H9 (cell line): ENCODE data around the gene CELA2A. TPM values are rescaled to one million over a fixed set of nuclear protein-coding genes. Genes with fewer than 3 reads are reported as not detected.
A peak's percentile ranks its signal among the peaks of the same experiment; 100 is the strongest.

ENCODE experiments used
- DNase-seq: peaks from one replicate; pipeline ENCODE4 v3.0.0-alpha.2; 2017
- H2AFZ ChIP-seq: one replicate; pipeline ENCODE4 v1.6.1; 2013; ENCODE audit warnings: mild to moderate bottlenecking, low read length, control low read depth, moderate library complexity
- H2AK5ac ChIP-seq: 2 replicates; pipeline ENCODE4 v1.6.1; 2013; ENCODE audit warnings: low read length, control low read depth, mixed read lengths; ENCODE audit not compliant: insufficient read length
- H2BK120ac ChIP-seq: one replicate; pipeline ENCODE4 v1.6.1; 2013; ENCODE audit warnings: low read depth, mild to moderate bottlenecking, low read length, control low read depth, inconsistent platforms; ENCODE audit not compliant: poor library complexity, severe bottlenecking
- H2BK12ac ChIP-seq: 2 replicates; pipeline ENCODE4 v1.6.1; 2013; ENCODE audit warnings: low read length, control low read depth, mixed read lengths, low read depth; ENCODE audit not compliant: insufficient read length
- H2BK15ac ChIP-seq: 2 replicates; pipeline ENCODE4 v1.6.1; 2013; ENCODE audit warnings: low read depth, low read length, control low read depth
- H2BK20ac ChIP-seq: one replicate; pipeline ENCODE4 v1.6.1; 2013; ENCODE audit warnings: low read depth, mild to moderate bottlenecking, low read length, control low read depth, inconsistent platforms; ENCODE audit not compliant: poor library complexity, severe bottlenecking
- H2BK5ac ChIP-seq: 2 replicates; pipeline ENCODE4 v1.6.1; 2013; ENCODE audit warnings: low read length, control low read depth, mixed read lengths; ENCODE audit not compliant: insufficient read length
- H3K14ac ChIP-seq: 2 replicates; pipeline ENCODE4 v1.6.1; 2013; ENCODE audit warnings: low read length, control low read depth; ENCODE audit not compliant: insufficient read depth
- H3K18ac ChIP-seq: 2 replicates; pipeline ENCODE4 v1.6.1; 2013; ENCODE audit warnings: low read depth, mild to moderate bottlenecking, mixed read lengths, low read length, control low read depth; ENCODE audit not compliant: insufficient read length
- H3K23ac ChIP-seq: 2 replicates; pipeline ENCODE4 v1.6.1; 2013; ENCODE audit warnings: low read length, control low read depth, mixed read lengths, low read depth; ENCODE audit not compliant: insufficient read length
- H3K23me2 ChIP-seq: 2 replicates; pipeline ENCODE4 v1.6.1; 2013; ENCODE audit warnings: low read depth, mild to moderate bottlenecking, mixed read lengths, low read length, control low read depth; ENCODE audit not compliant: insufficient read length, poor library complexity, severe bottlenecking
- H3K27ac ChIP-seq: 2 replicates; pipeline ENCODE4 v1.5.1; 2013; ENCODE audit warnings: low read length, control low read depth, mixed read lengths, low read depth; ENCODE audit not compliant: insufficient read length
- H3K27me3 ChIP-seq: 2 replicates; pipeline ENCODE4 v1.6.1; 2013; ENCODE audit warnings: low read length, control low read depth, inconsistent platforms; ENCODE audit not compliant: insufficient read depth
- H3K4ac ChIP-seq: 2 replicates; pipeline ENCODE4 v1.6.1; 2013; ENCODE audit warnings: low read depth, mild to moderate bottlenecking, control low read depth, inconsistent platforms, low read length, moderate library complexity
- H3K4me1 ChIP-seq: 2 replicates; pipeline ENCODE4 v1.6.1; 2013; ENCODE audit warnings: low read length, control low read depth, inconsistent platforms; ENCODE audit not compliant: insufficient read depth
- H3K4me2 ChIP-seq: 2 replicates; pipeline ENCODE4 v1.6.1; 2013; ENCODE audit warnings: low read length, control low read depth, mixed read lengths; ENCODE audit not compliant: insufficient read length, insufficient read depth
- H3K56ac ChIP-seq: 2 replicates; pipeline ENCODE4 v1.6.1; 2013; ENCODE audit warnings: low read depth, mild to moderate bottlenecking, mixed read lengths, low read length, control low read depth; ENCODE audit not compliant: insufficient read length
- H3K79me1 ChIP-seq: 2 replicates; pipeline ENCODE4 v1.6.1; 2013; ENCODE audit warnings: low read depth, mild to moderate bottlenecking, moderate library complexity, low read length, control low read depth, inconsistent platforms; ENCODE audit not compliant: insufficient read depth, poor library complexity, severe bottlenecking
- H3K79me2 ChIP-seq: 2 replicates; pipeline ENCODE4 v1.6.1; 2013; ENCODE audit warnings: low read length, control low read depth, inconsistent platforms; ENCODE audit not compliant: insufficient read depth
- H3K9ac ChIP-seq: 2 replicates; pipeline ENCODE4 v1.6.1; 2013; ENCODE audit warnings: low read length, control low read depth, mixed read lengths; ENCODE audit not compliant: insufficient read length; ENCODE audit errors: extremely low read depth
- H3K9me3 ChIP-seq: one replicate; pipeline ENCODE4 v1.6.1; 2013; ENCODE audit warnings: low read depth, low read length, inconsistent platforms; ENCODE audit not compliant: control insufficient read depth
- H3T11ph ChIP-seq: one replicate; pipeline ENCODE4 v1.6.1; 2013; ENCODE audit warnings: mild to moderate bottlenecking, low read length, control low read depth, inconsistent platforms
- H4K20me1 ChIP-seq: one replicate; pipeline ENCODE4 v1.6.1; 2013; ENCODE audit not compliant: control insufficient read depth, insufficient read length, insufficient read depth
- H4K5ac ChIP-seq: 2 replicates; pipeline ENCODE4 v1.6.1; 2013; ENCODE audit warnings: low read depth, mild to moderate bottlenecking, mixed read lengths, low read length, control low read depth; ENCODE audit not compliant: insufficient read length
- H4K8ac ChIP-seq: replicated peaks from 2 replicates; pipeline ENCODE4 v1.6.1; 2013; ENCODE audit warnings: low read length, control low read depth, mixed read lengths, low read depth; ENCODE audit not compliant: insufficient read length
- H4K91ac ChIP-seq: 2 replicates; pipeline ENCODE4 v1.6.1; 2013; ENCODE audit warnings: low read depth, mild to moderate bottlenecking, moderate library complexity, mixed read lengths, low read length, control low read depth; ENCODE audit not compliant: insufficient read length
- H3K27ac Mint-ChIP-seq, 3 experiments: 2 replicates in 2 of 3; 3 replicates in 1 of 3; pipeline ENCODE4 v1.8.0; 2020 to 2021; ENCODE audit warnings: mixed read lengths in 3 of 3, mild to moderate bottlenecking in 1 of 3, moderate library complexity in 1 of 3
- H3K27me3 Mint-ChIP-seq: 2 replicates; pipeline ENCODE4 v1.8.0; 2021; ENCODE audit warnings: low read depth, mild to moderate bottlenecking, moderate library complexity, mixed read lengths
- H3K36me3 Mint-ChIP-seq, 3 experiments: 2 replicates in 2 of 3; 3 replicates in 1 of 3; pipeline ENCODE4 v1.8.0; 2020 to 2021; ENCODE audit warnings: low read depth in 3 of 3, mixed read lengths in 3 of 3; ENCODE audit not compliant: insufficient read depth in 1 of 3
- H3K4me1 Mint-ChIP-seq, 2 experiments: 2 replicates each; pipeline ENCODE4 v1.8.0; 2020; ENCODE audit warnings: mixed read lengths in 2 of 2
- H3K4me3 Mint-ChIP-seq, 2 experiments: 2 replicates in 1 of 2; 3 replicates in 1 of 2; pipeline ENCODE4 v1.8.0; 2020 to 2021; ENCODE audit warnings: mild to moderate bottlenecking in 2 of 2, mixed read lengths in 2 of 2, moderate library complexity in 1 of 2
- H3K9me3 Mint-ChIP-seq, 2 experiments: 2 replicates in 1 of 2; 3 replicates in 1 of 2; pipeline ENCODE4 v1.8.0; 2020; ENCODE audit warnings: mild to moderate bottlenecking in 2 of 2, mixed read lengths in 2 of 2, moderate library complexity in 1 of 2
- WGBS: extraction: QIAGEN DNeasy Blood & Tissue Kit; methylation state at CpG from one replicate; pipeline ENCODE4 v1.1.7; 2013; ENCODE audit warnings: missing lambda C conversion rate, low lambda C conversion rate, mixed read lengths; ENCODE audit not compliant: insufficient read length; ENCODE audit errors: extremely low coverage; 5-methylcytosine and 5-hydroxymethylcytosine counted together
- total RNA-seq: library from RNA; stranded (reverse); gene quantifications from 2 replicates; pipeline ENCODE4 v1.2.1, GENCODE V29; 2021
- TF ChIP-seq, protein P1 (sequence below): fragments of 200-600 bp; sonication (generic); conservative IDR thresholded peaks from 3 replicates; pipeline ENCODE4 v1.8.0; 2021; ENCODE audit warnings: antibody characterized with exemption, mild to moderate bottlenecking

The CELA2A gene
- total RNA-seq, 1 experiment from 2014 or later, result not detected

- H3K23ac ChIP-seq, result no peak overlapping the region
- peaks cover 2% of the 10 kb centered on the region for H3K27me3 Mint-ChIP-seq
- H2BK120ac ChIP-seq, result no peak overlapping the region
Measured at GRCh38 chr1:15435239-15436077, 21.1 kb upstream of the CELA2A start.

More at GRCh38 chr1:15435239-15436077, 21.1 kb upstream of the CELA2A start:
- no peak overlapping the region for H2AFZ ChIP-seq
- no peaks in the 10 kb centered on the region for H3K4me1 ChIP-seq
- H3K4ac ChIP-seq, result no peak overlapping the region
- H2BK20ac ChIP-seq, result no peak overlapping the region
- no CpG with 5 or more reads among the region's 17 CpGs for WGBS
- Mint-ChIP-seq H3K36me3 (no peaks in the 10 kb centered on the region), H3K27ac (no peak overlapping the region), H3K4me3 (peak overlapping the region in 1 of 2 experiments; percentile 8; a peak in 1 of 5 replicates), H3K9me3 (no peaks in the 10 kb centered on the region; a peak in 1 of 5 replicates), H3K4me1 (peaks cover 5 to 14% of the 10 kb centered on the region in 2 experiments)
- no peak overlapping the region for H4K5ac ChIP-seq
- DNase-seq, result no peak
- H3K9me3 ChIP-seq, result no peaks in the 10 kb centered on the region
- H4K8ac ChIP-seq, result peak overlapping the region; percentile 70
- H4K20me1 ChIP-seq, result no peaks in the 10 kb centered on the region
- H2AK5ac ChIP-seq, result no peak overlapping the region
- H3K18ac ChIP-seq, result no peak overlapping the region
- no peak overlapping the region for H4K91ac ChIP-seq
- no peaks in the 10 kb centered on the region for H3K79me2 ChIP-seq
- H3K23me2 ChIP-seq, result no peaks in the 10 kb centered on the region
- no peak overlapping the region for H3K27ac ChIP-seq
- H2BK12ac ChIP-seq, result no peak overlapping the region
- no peak overlapping the region for H3K14ac ChIP-seq
- H2BK5ac ChIP-seq, result no peak overlapping the region
- H3K79me1 ChIP-seq, result no peaks in the 10 kb centered on the region
- H3T11ph ChIP-seq, result no peak overlapping the region
- H3K56ac ChIP-seq, result no peak overlapping the region
- TF ChIP-seq, protein P1, sequence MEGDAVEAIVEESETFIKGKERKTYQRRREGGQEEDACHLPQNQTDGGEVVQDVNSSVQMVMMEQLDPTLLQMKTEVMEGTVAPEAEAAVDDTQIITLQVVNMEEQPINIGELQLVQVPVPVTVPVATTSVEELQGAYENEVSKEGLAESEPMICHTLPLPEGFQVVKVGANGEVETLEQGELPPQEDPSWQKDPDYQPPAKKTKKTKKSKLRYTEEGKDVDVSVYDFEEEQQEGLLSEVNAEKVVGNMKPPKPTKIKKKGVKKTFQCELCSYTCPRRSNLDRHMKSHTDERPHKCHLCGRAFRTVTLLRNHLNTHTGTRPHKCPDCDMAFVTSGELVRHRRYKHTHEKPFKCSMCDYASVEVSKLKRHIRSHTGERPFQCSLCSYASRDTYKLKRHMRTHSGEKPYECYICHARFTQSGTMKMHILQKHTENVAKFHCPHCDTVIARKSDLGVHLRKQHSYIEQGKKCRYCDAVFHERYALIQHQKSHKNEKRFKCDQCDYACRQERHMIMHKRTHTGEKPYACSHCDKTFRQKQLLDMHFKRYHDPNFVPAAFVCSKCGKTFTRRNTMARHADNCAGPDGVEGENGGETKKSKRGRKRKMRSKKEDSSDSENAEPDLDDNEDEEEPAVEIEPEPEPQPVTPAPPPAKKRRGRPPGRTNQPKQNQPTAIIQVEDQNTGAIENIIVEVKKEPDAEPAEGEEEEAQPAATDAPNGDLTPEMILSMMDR, result no peak
- H3K9ac ChIP-seq, result no peak overlapping the region
- H3K4me2 ChIP-seq, result no peak overlapping the region
- H3K27me3 ChIP-seq, result no peaks in the 10 kb centered on the region
- no peak overlapping the region for H2BK15ac ChIP-seq
